Panc1 (cell line): ENCODE results near the gene OST4.

Experiments used
- CTCF ChIP-seq: fragments of 450-650 bp; IDR thresholded peaks from 2 replicates; pipeline ENCODE4 v1.5.1; 2017; ENCODE audit warnings: mild to moderate bottlenecking
- POLR2AphosphoS5 ChIP-seq: IDR thresholded peaks from 2 replicates; pipeline ENCODE4 v1.6.1; 2012; ENCODE audit warnings: mild to moderate bottlenecking, low read depth, low read length, moderate library complexity
- SIN3A ChIP-seq: IDR thresholded peaks from 2 replicates; pipeline ENCODE4 v1.6.1; 2012; ENCODE audit warnings: low read depth, mild to moderate bottlenecking, low read length, moderate library complexity, borderline replicate concordance; ENCODE audit not compliant: insufficient read depth
- TF ChIP-seq, protein P1 (sequence below), 2 experiments: IDR thresholded peaks; 2 replicates each; pipeline ENCODE4 v1.6.1; 2011 to 2012; ENCODE audit warnings: low read depth in 2 of 2, control low read depth in 1 of 2, low read length in 1 of 2, mild to moderate bottlenecking in 1 of 2, moderate library complexity in 1 of 2; ENCODE audit not compliant: insufficient read depth in 1 of 2

GRCh38 chr2:27085062-27085672 is 13.7 kb upstream of the OST4 start:
- TF ChIP-seq CTCF (peak; percentile 73; the same call in 1 of the 2 replicates), POLR2AphosphoS5 (no peak), SIN3A (no peak)
- TF ChIP-seq, protein P1, sequence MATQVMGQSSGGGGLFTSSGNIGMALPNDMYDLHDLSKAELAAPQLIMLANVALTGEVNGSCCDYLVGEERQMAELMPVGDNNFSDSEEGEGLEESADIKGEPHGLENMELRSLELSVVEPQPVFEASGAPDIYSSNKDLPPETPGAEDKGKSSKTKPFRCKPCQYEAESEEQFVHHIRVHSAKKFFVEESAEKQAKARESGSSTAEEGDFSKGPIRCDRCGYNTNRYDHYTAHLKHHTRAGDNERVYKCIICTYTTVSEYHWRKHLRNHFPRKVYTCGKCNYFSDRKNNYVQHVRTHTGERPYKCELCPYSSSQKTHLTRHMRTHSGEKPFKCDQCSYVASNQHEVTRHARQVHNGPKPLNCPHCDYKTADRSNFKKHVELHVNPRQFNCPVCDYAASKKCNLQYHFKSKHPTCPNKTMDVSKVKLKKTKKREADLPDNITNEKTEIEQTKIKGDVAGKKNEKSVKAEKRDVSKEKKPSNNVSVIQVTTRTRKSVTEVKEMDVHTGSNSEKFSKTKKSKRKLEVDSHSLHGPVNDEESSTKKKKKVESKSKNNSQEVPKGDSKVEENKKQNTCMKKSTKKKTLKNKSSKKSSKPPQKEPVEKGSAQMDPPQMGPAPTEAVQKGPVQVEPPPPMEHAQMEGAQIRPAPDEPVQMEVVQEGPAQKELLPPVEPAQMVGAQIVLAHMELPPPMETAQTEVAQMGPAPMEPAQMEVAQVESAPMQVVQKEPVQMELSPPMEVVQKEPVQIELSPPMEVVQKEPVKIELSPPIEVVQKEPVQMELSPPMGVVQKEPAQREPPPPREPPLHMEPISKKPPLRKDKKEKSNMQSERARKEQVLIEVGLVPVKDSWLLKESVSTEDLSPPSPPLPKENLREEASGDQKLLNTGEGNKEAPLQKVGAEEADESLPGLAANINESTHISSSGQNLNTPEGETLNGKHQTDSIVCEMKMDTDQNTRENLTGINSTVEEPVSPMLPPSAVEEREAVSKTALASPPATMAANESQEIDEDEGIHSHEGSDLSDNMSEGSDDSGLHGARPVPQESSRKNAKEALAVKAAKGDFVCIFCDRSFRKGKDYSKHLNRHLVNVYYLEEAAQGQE (IDR thresholded peaks at IDR 0.05; ENCODE audit: insufficient read depth in 1 of 2, low read depth in 2 of 2, low read length in 1 of 2), result no peak
